SH-SY5Y (cell line): Measurements from ENCODE around the gene UBR2.

Source experiments
- GATA2 ChIP-seq: IDR thresholded peaks from 2 replicates; pipeline ENCODE4 v1.6.1; 2011; ENCODE audit warnings: mild to moderate bottlenecking, low read depth, low read length
- GATA3 ChIP-seq: IDR thresholded peaks from 2 replicates; pipeline ENCODE4 v1.6.1; 2011; ENCODE audit warnings: low read depth, mild to moderate bottlenecking, low read length, moderate library complexity

The UBR2 gene

GRCh38 chr6:42563697-42564505, at the start of gene UBR2:
Gene UBR2, plus strand, starts transcription at chr6:42564029. Its CDS starts 291 bp downstream, at chr6:42564320.
- TF ChIP-seq GATA3 (no peak), GATA2 (no peak)

GRCh38 chr6:42514745-42515144, 49.1 kb upstream of the UBR2 start:
- no peak for TF ChIP-seq GATA3
- no peak for TF ChIP-seq GATA2

- TF ChIP-seq GATA2, result no peak
- no peak for TF ChIP-seq GATA3
These were observed 44.0 kb upstream of the UBR2 start for GRCh38 chr6:42519779-42520178.

- TF ChIP-seq GATA3 (no peak), GATA2 (no peak)
These were observed 42.8 kb upstream of the UBR2 start for GRCh38 chr6:42520786-42521607.

- TF ChIP-seq GATA3 (no peak), GATA2 (no peak)
These were observed 41.8 kb upstream of the UBR2 start for GRCh38 chr6:42522036-42522435.

GRCh38 chr6:42522942-42523814, 40.7 kb upstream of the UBR2 start:
- TF ChIP-seq GATA2, result no peak
- no peak for TF ChIP-seq GATA3

- TF ChIP-seq GATA3, result no peak
- TF ChIP-seq GATA2, result no peak
These were observed 38.6 kb upstream of the UBR2 start for GRCh38 chr6:42525206-42525605.

GRCh38 chr6:42526616-42527015, 37.2 kb upstream of the UBR2 start:
- TF ChIP-seq GATA3 (no peak), GATA2 (no peak)

GRCh38 chr6:42527204-42527603, 36.6 kb upstream of the UBR2 start:
- TF ChIP-seq GATA2 (no peak), GATA3 (no peak)

GRCh38 chr6:42530296-42530695, 33.5 kb upstream of the UBR2 start:
- TF ChIP-seq GATA2, result no peak
- no peak for TF ChIP-seq GATA3

- no peak for TF ChIP-seq GATA3
- no peak for TF ChIP-seq GATA2
These were observed 33.1 kb upstream of the UBR2 start for GRCh38 chr6:42530751-42531150.

- TF ChIP-seq GATA3 (no peak), GATA2 (no peak)
These were observed 31.7 kb upstream of the UBR2 start for GRCh38 chr6:42532038-42532669.

GRCh38 chr6:42533794-42534193, 30.0 kb upstream of the UBR2 start:
- TF ChIP-seq GATA3 (no peak), GATA2 (no peak)
